ENCODE measurements around the gene CELSR2.

- TF ChIP-seq POLR2AphosphoS5 (IDR thresholded peaks at IDR 0.05; ENCODE audit: low read depth, low read length) (no peak), POLR2A (IDR thresholded peaks at IDR 0.05; ENCODE audit: low read depth, low read length) (no peak), TAF1 (IDR thresholded peaks at IDR 0.05; ENCODE audit: low read depth, low read length) (no peak), POU2F2 (IDR thresholded peaks at IDR 0.05; ENCODE audit: low read depth, low read length) (no peak), PAX5 (IDR thresholded peaks at IDR 0.05; ENCODE audit: insufficient read depth, low read length, severe bottlenecking) (no peak)
Observed at GRCh38 chr1:109275706-109276345, 26.5 kb downstream of the CELSR2 start.

All from GM12891 (cell line).